Peyer's patch (tissue), 4 donors: ENCODE measurements around the gene TAF11L8. TPM values are rescaled to one million over a fixed set of nuclear protein-coding genes. Genes with fewer than 3 reads are reported as not detected.
A peak's percentile ranks its signal among the peaks of the same experiment; 100 is the strongest.
"Not testable (repeated sequence)": the region's sequence is repeated elsewhere in the genome, so short reads cannot be mapped to it uniquely, and the experiment has no call there.

ENCODE experiments used
- DNase-seq, 3 donors: peaks; one replicate each; pipeline ENCODE4 v3.0.0-alpha.2; 2017 to 2019
- H3K27ac ChIP-seq, 4 donors: fragments of 200-600 bp; sonication (generic); one replicate each; pipeline ENCODE4 v1.5.1; 2016 to 2019
- H3K27me3 ChIP-seq, 2 donors: fragments of 200-600 bp; sonication (generic); one replicate each; pipeline ENCODE4 v1.5.1; 2019
- H3K36me3 ChIP-seq, 3 donors: fragments of 200-600 bp; sonication (generic); one replicate each; pipeline ENCODE4 v1.5.1; 2016 to 2019
- H3K4me1 ChIP-seq, 4 donors: fragments of 200-600 bp; sonication (generic); one replicate each; pipeline ENCODE4 v1.5.1; 2016 to 2019
- H3K4me3 ChIP-seq, 4 donors: fragments of 200-600 bp; sonication (generic); 1 replicate in 3 of 4; 2 replicates in 1 of 4; pipeline ENCODE4 v1.5.1; 2016 to 2019; ENCODE audit warnings: mild to moderate bottlenecking in 1 of 4
- H3K9me3 ChIP-seq, 4 donors: fragments of 200-600 bp; sonication (generic); one replicate each; pipeline ENCODE4 v1.5.1; 2016 to 2019; ENCODE audit warnings: mild to moderate bottlenecking in 1 of 4
- CTCF ChIP-seq, 6 experiments: fragments of 450-650 bp in 4 of 6; fragments of 200-600 bp in 2 of 6; sonication (generic) in 1 of 6; IDR thresholded peaks; one replicate each; pipeline ENCODE4 v1.5.1; 2017 to 2019; ENCODE audit warnings: antibody characterized with exemption in 6 of 6, mild to moderate bottlenecking in 3 of 6, moderate library complexity in 1 of 6
- POLR2A ChIP-seq, 2 donors: fragments of 450-650 bp; IDR thresholded peaks; one replicate each; pipeline ENCODE4 v1.5.1; 2017; ENCODE audit warnings: antibody characterized with exemption in 2 of 2, mild to moderate bottlenecking in 2 of 2, moderate library complexity in 2 of 2
- small RNA-seq, 2 donors: library from RNA; depleted of rRNA; stranded (forward); fragments of <200 nt; gene quantifications; one replicate each; pipeline ENCODE3, GENCODE V24; 2016
- total RNA-seq, 4 donors: library from RNA; depleted of rRNA; stranded (reverse); fragments of >200 nt; gene quantifications; one replicate each; pipeline ENCODE4 v1.1.0, GENCODE V29; 2016

The TAF11L8 gene
- total RNA-seq, 4 donors from 2014 or later, result not detected

GRCh38 chr5:17614872-17615605 lies 24.3 kb upstream of the TAF11L8 start:
- DNase-seq, result no peak
- no peaks in the 10 kb centered on the region for H3K36me3 ChIP-seq
- TF ChIP-seq CTCF (IDR thresholded peaks at IDR 0.05) (no peak), POLR2A (IDR thresholded peaks at IDR 0.05) (no peak)
- H3K4me1 ChIP-seq, result no peaks in the 10 kb centered on the region
- no peak overlapping the region for H3K4me3 ChIP-seq
- H3K27me3 ChIP-seq, result no peaks in the 10 kb centered on the region
- no peaks in the 10 kb centered on the region for H3K9me3 ChIP-seq
- no peak overlapping the region for H3K27ac ChIP-seq

- not testable (repeated sequence) for H3K36me3 ChIP-seq, H3K4me1 ChIP-seq, H3K9me3 ChIP-seq, H3K27me3 ChIP-seq, H3K27ac ChIP-seq, H3K4me3 ChIP-seq, DNase-seq
Observed at GRCh38 chr5:17610092-17610491, 19.3 kb upstream of the TAF11L8 start, which contains the start of gene TAF11L12. TSS of gene TAF11L12 (plus strand) at chr5:17610392.

GRCh38 chr5:17607461-17607860 lies 16.7 kb upstream of the TAF11L8 start:
- not testable (repeated sequence) for H3K27ac ChIP-seq, H3K36me3 ChIP-seq, H3K9me3 ChIP-seq, H3K27me3 ChIP-seq, H3K4me3 ChIP-seq, H3K4me1 ChIP-seq, DNase-seq

- TF ChIP-seq POLR2A (IDR thresholded peaks at IDR 0.05) (no peak), CTCF (IDR thresholded peaks at IDR 0.05) (no peak)
Observed at GRCh38 chr5:17604951-17605350, 14.2 kb upstream of the TAF11L8 start.

GRCh38 chr5:17603880-17604279 lies 13.1 kb upstream of the TAF11L8 start, which contains the start of gene TAF11L11:
TSS of gene TAF11L11 (plus strand) at chr5:17604183.
- DNase-seq, H3K27ac ChIP-seq, H3K4me3 ChIP-seq, H3K27me3 ChIP-seq, H3K9me3 ChIP-seq, H3K36me3 ChIP-seq, H3K4me1 ChIP-seq: not testable (repeated sequence)

More at GRCh38 chr5:17604951-17605350, 14.2 kb upstream of the TAF11L8 start:
- Histone ChIP-seq H3K36me3 (no peaks in the 10 kb centered on the region), H3K4me3 (no peak overlapping the region), H3K4me1 (no peaks in the 10 kb centered on the region), H3K27ac (no peak overlapping the region), H3K9me3 (no peaks in the 10 kb centered on the region), H3K27me3 (no peaks in the 10 kb centered on the region)
- DNase-seq, result no peak

- not testable (repeated sequence) for H3K4me3 ChIP-seq, H3K9me3 ChIP-seq, H3K4me1 ChIP-seq, H3K27me3 ChIP-seq, DNase-seq, H3K27ac ChIP-seq, H3K36me3 ChIP-seq
Observed at GRCh38 chr5:17597728-17598127, 7.0 kb upstream of the TAF11L8 start, which contains the start of gene TAF11L10. TSS of gene TAF11L10 (minus strand) at chr5:17597828.

GRCh38 chr5:17594255-17594654 lies 3.5 kb upstream of the TAF11L8 start, which contains the start of gene TAF11L9:
TSS of gene TAF11L9 (minus strand) at chr5:17594394.
- H3K4me3 ChIP-seq, H3K27ac ChIP-seq, H3K27me3 ChIP-seq, H3K9me3 ChIP-seq, H3K4me1 ChIP-seq, H3K36me3 ChIP-seq: not testable (repeated sequence)
- peak in 1 of 3 donors; percentile 16 for DNase-seq

GRCh38 chr5:17585658-17586057 lies 5.1 kb downstream of the TAF11L8 start, which contains the start of gene TAF11L7:
TSS of gene TAF11L7 (minus strand) at chr5:17585758.
- DNase-seq, H3K36me3 ChIP-seq: not testable (repeated sequence)

More at GRCh38 chr5:17585658-17586057, 5.1 kb downstream of the TAF11L8 start, which contains the start of gene TAF11L7:
- not testable (repeated sequence) for H3K9me3 ChIP-seq, H3K27ac ChIP-seq, H3K27me3 ChIP-seq, H3K4me1 ChIP-seq, H3K4me3 ChIP-seq

Small RNA genes within 50 kb of the gene (small RNA-seq; reads per million reads assigned to genes)
- 0 reads per million in 2 donors for gene AC233724.3
- gene AC233724.6, result 0 reads per million in 2 donors
- gene AC233724.7, result 0 reads per million in 2 donors

Other genes with a start within 250 kb of the TAF11L8 start
- gene TAF11L2, start 92.7 kb downstream of the TAF11L8 start, total RNA-seq, result not detected
- not detected for gene TAF11L3, start 72.6 kb downstream of the TAF11L8 start, total RNA-seq
- not detected for gene TAF11L4, start 69.2 kb downstream of the TAF11L8 start, total RNA-seq
- gene TAF11L5, start 65.7 kb downstream of the TAF11L8 start, total RNA-seq, result not detected
- gene TAF11L6, start 62.3 kb downstream of the TAF11L8 start, total RNA-seq, result not detected
- gene TAF11L7, start 5.2 kb downstream of the TAF11L8 start, total RNA-seq, result not detected
- gene TAF11L9, start 3.4 kb upstream of the TAF11L8 start, total RNA-seq, result not detected
- gene TAF11L10, start 6.9 kb upstream of the TAF11L8 start, total RNA-seq, result not detected
- not detected for gene TAF11L11, start 13.2 kb upstream of the TAF11L8 start, total RNA-seq
- gene TAF11L12, start 19.4 kb upstream of the TAF11L8 start, total RNA-seq, result not detected
- gene TAF11L13, start 41.1 kb upstream of the TAF11L8 start, total RNA-seq, result not detected
- not detected for gene TAF11L14, start 43.5 kb upstream of the TAF11L8 start, total RNA-seq